Neural progenitor cell (in vitro differentiated cells): ENCODE results near the gene TOMM70.

Source experiments
- CTCF ChIP-seq: fragments of 200-600 bp; sonication (generic); IDR thresholded peaks from 2 replicates; pipeline ENCODE4 v1.5.1; 2017; ENCODE audit warnings: antibody characterized with exemption, mild to moderate bottlenecking
- EZH2phosphoT487 ChIP-seq: fragments of 200-600 bp; sonication (generic); IDR thresholded peaks from 2 replicates; pipeline ENCODE4 v1.6.1; 2017; ENCODE audit warnings: antibody characterized with exemption

- TF ChIP-seq CTCF (no peak), EZH2phosphoT487 (no peak)
Measured at GRCh38 chr3:100438623-100438974, 37.7 kb upstream of the TOMM70 start.
